ENCODE results near the gene TFF1.

The TFF1 gene

DNA sequence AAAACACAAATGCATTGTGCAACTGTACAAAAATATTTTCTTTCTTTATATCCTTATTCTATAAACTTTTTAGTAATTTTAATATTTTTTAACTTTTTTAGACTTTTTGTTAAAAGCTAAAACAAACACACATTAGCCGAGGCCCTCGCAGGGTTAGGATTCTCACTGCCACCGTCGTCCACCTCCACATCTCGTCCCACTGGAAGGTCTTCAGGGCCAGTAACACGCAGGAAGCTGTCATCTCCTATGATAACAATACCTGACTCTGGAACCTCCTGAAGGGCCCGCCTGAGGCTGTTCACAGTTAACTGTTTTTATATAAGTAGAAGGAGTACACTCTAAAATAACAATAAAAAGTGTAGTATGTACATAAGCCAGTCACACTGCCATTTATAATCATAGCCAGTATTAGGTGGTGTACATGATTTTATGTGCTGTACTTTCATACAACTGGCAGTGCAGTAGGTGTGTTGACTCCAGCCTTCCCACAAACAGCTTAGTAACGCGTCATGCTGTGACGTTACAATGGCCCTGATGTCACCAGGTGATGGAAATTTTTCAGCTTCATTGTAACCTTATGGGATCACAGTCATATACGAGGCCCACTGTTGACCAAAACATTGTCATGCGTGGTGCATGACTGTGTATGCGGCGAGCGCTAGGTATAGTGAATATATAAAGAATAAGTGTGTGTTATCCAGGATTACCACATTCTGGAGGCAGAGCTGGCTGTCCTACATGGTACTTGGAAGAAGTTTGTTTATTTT is 24.4 kb downstream of the TFF1 start:
- no peak for DNase-seq

DNA sequence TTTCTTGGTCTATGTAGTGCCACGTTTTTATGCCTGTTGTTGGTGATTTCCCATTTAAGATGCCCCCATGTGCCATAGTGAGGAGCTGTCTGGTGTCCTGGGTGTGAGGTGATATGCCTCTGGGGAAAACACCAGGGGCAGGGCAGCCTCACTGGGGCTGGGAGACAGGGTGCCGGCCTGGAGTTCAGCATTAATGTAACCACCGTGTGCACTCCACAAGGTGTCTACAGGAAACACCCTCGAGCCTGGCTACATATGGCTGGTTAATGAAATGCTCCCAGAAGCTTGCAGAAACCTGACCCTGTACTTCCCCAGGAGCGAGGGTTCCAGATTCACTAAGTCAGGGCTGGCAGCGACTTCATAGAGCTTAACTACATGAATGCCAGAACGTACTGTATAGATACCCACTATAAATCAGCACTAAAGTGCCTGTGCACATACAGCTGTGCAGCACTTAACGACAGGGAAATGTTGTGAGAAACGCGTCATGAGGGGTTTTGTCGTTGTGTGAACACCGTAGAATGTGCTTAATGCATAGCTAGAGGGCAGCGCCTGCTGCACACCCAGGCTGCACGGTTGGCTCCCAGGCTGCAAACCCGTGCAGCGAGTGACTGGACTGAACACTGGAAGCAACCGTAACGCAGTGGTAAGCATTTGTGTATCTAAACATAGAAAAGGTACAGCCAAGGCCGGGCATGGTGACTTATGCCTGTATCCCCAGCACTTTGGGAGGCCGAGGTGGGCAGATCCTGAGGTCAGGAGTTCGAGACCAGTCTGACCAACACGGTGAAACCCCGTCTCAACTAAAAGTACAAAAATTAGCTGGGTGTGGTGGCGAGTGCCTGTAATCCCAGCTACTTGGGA is 25.9 kb downstream of the TFF1 start:
- DNase-seq: no peak

DNA sequence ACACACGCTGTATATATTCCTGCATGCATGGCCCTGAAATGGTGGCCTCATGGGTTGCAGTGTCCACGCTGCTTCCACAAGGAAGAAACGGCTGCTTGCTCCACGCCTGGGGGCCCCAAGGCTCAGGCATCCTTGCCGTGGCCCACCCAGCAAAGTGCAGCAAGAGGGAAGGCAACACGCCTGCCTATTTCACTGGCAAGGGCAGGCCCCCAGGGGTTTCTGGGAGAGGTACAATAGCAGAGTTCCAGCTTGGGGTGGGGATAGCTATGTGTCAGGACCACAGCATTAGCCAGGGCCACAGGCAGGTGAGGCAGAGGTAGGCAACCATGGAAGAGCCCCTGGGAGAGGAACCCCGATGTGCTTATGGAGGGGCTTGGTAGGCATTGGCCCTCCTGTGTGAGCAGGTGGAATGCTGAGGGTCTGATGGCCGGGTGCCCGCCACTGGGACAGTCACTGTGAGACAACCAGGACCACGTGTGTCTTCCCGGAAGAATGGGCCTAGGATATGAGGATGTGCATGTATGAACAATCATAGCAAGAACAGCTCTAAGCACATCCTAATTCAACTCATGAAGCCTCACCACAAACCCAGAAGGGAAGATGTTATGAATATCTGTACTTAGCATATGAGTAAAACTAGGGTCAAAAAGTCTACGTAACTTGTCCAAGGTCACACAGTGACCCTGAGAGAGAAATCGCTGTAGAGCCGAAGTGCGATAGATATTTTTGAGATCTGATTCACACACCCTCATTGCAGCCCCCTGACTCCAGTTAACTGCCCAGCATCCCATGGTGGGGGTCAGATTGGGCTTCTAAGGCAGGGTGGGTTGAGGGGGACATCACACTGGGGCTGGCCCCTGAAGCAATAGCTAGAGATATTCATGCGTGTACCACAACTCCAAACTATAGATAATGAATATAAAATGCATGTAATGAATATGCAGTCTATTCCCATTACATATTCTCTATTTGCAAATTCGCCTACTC is 27.3 kb downstream of the TFF1 start:
- peak in 1 of 5 donors; percentile 38 for DNase-seq

DNA sequence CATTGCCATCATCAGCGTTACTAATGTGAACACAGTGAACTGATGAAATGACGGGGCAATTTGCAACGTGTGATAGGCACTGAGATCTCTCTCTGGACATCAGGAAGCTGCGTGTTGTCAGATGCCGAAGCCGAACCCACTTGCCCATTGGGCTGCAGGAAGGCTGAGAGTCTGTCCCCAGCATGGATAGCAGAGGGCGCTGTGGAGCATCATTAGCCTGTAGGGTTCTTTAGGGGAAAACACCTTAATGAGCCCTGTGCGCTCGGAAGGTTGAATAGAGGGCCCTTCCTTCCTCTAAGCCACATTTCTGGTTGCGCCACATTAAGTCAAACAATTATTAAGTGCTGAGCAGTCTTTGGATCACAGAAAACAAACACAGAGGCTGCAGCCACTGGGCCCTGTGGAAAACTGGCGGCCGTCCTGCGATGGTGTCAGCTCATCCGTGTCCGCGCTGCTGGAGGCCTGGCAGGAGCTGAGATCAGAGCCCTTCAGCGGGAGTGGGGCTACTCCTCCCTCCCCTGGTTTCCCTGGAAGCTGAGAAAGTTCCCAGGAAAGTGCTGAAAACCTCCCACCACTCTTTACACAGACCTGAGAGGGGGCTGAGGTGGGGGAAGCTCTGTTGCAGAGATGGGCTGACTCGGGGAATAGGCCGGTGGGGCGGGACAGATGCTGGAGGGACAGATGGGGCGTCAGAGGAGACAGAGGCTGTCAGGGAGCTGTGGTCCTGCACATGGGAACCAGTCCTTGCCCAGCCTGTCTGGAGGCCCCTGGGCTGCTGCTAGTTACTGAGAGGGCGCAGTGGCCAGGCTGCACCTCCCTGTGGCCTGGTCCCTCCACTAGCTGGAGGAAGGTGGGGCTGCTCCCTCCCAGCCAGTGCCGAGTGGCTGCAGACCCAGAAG is 28.3 kb downstream of the TFF1 start:
- peak; percentile 57 to 81 (median 71) for DNase-seq

DNA sequence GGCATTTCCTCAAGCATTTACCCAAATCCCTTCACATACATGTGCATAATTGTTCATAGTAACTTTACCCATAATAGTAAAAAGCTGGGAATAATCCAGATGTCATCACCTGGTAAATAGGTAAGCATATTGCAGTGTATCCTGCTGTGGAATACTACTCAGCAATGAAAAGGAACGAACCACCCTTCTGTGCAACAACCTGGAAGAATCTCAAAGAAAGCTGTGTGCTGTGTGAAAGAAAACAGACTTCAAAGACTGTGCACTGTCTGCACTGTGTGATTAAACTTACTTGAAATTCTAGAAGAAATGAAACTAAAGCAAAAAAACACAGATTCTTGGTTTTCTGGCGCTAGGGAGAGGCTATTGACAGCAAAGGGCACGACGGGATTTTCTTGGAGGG is 29.1 kb downstream of the TFF1 start:
- DNase-seq: no peak

DNA sequence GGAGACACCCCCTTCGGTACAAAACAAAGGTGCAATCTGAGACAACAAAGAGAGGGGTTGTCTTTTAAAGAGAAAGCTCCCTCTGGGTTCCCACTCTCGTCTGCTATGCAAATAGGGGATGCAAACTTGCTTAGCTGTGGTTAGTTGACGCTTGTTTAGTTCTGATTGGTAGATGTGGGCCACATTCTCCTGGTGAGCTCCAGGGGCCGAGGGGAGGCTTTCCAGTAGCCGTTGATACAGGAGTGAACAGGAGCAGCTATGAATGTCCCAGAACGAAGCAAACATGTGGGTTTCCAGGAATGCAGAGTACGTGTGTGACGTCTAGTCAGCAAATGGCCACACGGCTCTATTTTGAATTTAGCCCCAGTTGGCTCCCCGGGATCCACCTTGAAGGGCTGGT is 30.3 kb downstream of the TFF1 start:
- DNase-seq: no peak

DNA sequence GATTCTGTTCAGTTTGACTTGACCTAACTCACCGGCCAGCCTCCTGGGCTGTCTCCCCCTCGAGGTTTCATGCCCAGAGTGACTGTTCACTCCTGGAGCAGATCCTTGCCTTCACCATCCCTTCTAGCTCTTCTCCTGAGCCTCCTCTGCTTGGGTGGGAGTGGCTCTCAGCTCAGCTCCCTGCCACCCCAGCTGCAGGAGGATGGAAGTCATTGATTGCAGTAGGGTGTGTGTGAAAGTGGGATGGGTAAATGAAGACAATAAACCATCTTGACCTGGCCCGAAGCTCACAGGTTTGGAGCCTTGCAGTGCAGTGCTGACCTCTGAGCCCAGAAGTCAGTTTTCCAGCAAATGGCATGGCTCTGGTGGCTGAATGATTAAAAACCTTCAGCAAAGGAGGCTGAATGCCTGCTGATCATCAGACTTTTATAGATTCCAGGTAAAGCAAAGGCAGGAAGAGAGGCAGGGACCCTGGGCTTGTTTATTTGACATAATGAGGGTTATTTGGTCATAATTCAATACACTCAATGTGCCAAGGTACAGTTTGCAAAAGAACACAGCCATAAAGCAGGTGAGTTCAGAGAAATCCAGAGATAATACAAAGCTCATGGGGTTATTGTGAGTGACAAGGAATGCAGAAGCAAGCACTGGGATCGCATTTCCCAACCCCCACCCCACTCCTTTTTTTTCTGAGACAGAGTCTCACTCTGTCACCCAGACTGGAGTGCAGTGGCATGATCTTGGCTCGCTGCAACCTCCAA is 33.6 kb downstream of the TFF1 start:
- DNase-seq: no peak

DNA sequence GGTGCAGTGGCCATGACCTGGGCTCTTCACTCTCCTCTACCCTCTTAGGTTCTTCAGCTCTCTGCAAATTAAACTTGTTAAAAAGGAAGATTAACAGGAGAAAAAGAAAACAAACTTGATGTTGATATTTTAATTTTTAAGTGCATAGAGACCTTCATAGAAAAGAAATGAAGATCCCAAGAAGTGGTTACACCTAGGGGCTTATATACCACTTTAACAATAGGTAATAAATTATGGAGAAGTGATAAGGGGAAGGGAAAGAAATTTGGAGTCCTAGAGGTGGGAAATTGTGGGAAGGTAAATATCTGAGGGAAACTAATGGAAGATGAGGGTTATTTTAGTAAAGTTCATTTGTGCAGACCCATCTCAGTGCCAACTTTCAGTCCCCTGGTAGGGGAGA is 34.7 kb downstream of the TFF1 start:
- no peak for DNase-seq

DNA sequence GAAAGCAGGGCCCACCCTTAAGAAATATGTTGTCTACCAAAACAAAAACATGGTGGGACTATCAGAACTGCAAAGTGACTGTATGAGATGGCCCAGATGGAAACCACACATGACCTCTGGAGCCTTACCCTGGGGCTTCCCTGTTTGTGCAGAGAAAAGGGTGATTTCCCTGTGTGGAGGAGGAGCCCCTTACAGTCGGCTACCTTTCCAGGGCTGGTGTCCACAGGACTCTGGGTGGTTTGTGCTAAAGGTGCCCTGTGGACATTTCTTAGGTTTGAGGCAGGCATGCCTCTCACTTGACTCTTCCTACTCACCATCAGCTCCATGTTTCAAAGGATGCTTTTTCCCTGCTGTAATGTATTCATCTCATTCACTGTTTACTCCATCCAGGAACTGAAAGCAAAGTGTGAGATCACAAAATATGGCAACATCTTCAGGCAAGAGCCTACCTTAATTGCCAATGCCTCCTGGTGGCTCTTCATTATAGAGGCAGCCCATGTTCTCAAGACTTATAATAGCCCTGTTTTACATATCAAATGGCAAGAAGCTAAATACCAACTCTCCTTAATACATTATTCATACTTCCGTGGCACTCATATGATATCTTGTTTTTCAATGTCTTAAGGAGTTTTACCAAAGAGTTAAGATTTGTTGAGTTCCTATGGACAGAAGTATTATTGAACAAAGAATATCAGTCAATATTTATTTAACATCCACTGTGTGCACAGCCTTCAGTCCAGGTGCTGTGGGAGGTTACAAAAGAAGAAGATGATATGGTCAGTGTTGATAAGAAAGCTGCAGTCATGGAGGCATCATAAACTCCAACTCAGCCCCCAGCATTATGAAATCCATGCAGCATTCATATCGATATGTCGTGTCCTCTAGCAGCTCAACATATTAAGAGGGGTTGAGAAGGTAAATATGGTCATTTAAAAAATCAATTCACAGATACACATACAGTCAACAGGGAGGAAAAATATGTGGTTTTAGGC is 35.7 kb downstream of the TFF1 start:
- DNase-seq: no peak

DNA sequence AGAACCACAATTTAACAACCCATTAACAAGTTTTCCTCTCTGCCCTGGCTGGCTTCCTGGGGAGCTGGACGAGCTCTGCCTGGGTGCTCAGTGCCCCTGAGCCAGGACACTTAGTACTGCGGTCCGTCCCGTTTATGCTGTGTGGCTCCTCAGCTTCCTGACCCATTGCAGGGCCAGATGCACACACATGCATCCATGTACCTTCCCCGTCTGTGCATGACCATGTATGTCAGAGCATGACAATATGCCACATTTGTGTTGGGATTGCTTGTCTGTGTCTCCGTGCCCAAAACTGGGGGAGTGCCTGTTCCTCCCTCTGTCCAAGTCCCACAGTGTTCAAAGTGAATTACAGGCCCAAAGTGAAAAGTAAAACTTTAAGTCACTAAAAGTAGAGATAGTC is 41.4 kb downstream of the TFF1 start:
- no peak for DNase-seq

DNA sequence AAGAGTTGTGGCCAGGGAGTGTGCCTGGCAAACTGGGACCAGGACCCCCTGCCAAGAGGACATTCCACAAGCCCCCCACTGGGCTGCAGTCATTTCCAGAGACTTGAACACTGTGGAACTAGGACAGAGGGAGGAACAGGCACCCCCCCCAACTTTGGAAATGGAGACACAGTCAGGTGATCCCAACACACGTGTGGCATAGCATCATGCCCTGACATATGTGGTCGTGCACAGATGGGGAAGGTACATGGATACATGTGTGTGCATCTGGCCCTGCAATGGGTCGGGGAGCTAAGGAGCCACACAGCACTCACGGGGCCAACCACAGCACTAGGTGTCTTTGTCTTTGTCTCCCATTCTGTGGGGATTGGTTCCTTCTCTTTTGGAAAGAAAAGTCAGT is 44.5 kb downstream of the TFF1 start:
- no peak for DNase-seq

DNA sequence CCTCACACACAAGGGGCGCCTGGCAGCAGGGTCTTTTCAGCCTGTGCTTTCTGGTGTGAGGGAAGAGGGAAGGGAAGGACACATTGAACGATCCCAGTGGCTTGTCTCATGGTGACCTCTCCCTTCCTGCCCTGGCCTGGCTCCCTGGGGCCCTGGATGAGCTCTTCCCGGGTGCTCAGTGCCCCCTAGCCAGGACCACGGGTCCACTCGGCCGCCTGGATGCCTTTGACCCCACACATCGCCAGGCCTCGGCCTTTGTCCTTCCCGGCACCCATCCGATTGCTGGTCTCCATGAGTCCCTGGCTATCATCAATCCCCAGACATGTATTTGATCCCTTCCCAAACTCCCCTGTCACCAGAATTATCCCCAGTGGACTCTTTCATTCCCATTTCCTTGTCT is 45.1 kb downstream of the TFF1 start:
- DNase-seq: no peak

DNA sequence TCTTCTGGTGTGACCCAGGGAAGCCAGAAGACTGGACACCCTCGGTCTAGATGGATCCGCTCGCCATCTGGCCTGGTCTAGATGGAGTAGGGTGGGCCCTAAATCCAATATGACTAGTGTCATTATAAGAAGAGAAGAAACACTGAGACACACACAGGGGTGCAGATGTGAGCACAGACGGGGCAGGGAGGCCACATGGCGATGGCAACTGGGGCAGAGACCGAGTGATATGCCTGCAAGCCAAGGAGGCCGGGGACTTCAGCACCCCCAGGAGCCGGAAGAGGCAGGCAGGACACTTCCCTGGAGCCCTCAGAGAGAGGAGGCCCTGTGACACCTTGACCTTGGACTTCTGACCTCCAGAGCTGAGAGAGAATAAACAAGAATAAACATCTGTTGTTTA is 45.5 kb downstream of the TFF1 start:
- DNase-seq: no peak

DNA sequence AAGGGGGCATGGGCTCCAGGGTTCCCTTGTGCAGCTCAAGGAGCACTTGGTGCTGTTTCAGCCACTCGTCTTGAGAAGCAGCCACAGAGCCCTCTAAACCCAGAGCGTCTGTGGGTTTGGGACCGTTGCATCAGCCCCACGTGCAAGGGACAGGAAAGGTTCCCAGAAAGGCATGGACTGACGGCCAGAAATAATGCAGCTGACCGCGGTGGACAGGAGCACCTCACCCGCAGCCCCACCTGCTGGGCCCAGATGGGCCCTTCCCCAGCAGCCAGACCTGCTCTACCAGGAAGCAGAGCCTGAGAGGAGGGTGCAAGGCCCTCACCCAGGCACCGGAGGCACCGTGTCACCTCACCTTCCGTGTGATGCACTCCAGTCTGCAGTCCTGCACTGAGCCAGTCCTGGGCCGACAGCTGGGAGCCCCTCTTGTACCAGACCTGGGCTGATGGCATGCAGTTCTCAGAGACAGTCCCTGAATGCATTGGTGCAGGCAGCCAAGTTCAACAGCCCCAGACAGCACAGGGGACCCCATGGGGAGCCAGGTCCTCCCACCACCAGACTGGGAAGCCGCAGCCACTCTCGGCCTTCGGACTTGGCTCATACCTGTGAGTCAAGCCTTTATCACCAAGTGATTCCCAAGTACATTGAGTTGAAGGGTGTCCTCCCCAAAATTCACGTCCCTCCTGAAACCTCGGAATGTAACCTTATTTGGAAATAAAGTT is 46.3 kb downstream of the TFF1 start:
- DNase-seq: no peak

DNA sequence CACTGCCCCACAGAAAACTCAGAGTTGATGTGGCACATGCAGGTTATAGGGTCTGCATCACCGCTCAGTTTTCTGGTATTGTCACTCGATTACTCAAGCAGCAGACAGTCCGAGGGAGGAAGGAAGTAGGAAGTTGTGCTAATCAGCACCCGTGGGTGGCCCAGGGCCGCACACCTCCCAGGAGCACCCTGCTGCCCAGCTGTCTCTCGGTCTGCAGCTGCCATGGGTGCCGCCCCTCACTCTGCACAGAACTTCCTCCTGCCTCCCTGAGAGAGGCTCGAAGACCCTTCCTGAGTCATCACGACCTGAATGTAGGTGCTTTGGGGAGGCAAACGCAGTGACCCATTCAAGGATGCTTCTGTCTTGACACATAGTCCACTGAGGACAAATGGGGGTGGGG is 47.0 kb downstream of the TFF1 start:
- DNase-seq: no peak

DNA sequence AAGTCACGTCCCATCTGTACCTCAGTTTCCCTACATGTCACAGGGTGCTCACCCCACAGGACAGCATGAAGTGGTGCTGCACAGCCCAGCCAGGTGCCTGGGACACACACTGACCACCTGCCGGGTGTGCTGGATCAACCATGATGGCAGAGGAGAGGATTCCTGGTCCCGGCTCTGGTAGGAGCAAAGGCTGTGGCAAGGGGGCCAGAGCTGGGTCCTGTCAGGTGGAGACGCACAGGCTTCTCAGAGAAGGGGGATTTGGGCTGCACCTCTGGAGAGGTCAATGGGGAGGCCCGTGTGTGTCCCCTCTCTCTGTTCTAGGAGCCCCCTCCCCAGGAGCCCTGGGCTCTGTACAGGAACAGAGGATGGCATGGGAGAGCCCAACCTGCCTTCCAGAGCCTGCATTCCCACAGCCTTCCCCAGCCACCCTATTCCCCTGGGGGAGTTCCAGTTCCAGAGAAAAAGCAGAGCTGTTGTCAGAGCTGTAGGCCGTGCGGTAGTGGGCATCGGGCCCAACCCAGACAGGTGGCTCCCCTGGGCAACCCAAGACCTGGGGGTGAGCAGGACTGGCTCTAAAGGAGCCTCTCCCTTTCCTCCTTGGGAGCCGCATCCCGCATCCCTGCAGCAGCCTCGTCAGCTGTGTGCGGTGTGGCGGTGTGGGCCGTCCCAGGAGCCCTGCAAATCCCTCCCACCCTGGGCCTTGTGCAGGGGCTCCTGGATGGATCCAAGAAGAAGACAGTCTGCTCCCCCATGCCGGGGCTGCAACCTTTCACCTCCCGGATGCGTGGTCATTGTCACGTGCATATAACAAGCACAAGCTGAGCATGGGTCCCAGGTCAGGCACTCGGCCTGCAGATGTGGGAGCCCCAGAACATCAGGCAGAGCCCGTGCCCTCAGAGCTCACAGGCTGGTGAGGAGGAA is 48.2 kb downstream of the TFF1 start:
- no peak for DNase-seq

DNA sequence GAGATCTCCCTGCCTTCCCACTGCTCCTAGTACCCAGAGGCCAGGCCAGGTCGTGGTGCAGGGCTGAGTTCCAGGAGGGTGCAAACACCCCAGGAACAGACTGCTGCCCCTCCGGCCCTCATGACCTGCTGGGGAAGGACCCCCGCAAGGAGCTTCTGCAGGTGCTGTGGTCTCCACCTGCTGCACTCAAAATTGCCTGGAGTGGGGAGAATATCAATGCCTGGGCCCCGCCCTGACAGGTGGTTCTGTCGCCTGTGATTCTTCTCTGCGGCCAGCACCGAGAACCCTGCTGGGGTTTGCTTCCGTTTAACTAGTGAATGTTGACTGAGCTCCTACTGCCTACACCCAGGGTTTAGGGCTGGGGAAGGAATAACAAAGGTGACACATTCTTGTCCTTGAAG is 49.0 kb downstream of the TFF1 start:
- no peak for DNase-seq

DNA sequence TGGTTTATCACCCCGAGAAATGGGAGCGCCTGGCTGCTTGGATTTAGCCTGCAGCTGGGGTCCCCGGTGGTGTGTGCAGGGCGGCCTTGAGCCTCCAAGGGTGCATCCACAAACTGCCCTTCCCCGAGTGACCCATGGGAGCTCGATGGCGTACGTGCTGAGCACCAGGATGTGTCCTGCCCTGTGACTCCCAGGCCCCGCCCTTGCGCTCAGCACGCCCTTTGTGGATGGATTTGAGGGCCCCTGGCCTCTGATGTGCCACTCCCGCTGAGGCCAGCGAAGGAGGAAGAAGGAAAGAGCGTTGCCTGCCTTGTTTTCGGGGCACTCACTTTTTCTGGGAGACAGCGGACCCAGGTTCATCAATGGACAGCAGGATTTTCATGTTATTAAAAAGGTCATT is 49.4 kb downstream of the TFF1 start:
- DNase-seq: no peak
